K562 (cell line): ENCODE measurements around the gene LRP1. TPM values are rescaled to one million over a fixed set of nuclear protein-coding genes. Genes with fewer than 3 reads are reported as not detected.

Experiments
- ATAC-seq: fragments of 200-7000 bp; cut with Tn5 transposase; 3 replicates; pipeline ENCODE4 v1.9.1; 2020; ENCODE audit warnings: moderate library complexity
- BruUV-seq: library from RNA; stranded (reverse); fragments of 400-500 nt; replicated peaks from 2 replicates; lab custom pipeline; 2021; lab: Mats Ljungman, UMichigan
- CTCF ChIA-PET: fragments of 300-600 bp; formaldehyde crosslinking; extraction: SDS; loops from one replicate; lab custom pipeline; 2021; ENCODE audit warnings: low intra/inter-chr PET ratio; lab: Yijun Ruan, JAX
- POLR2A ChIA-PET: fragments of 300-600, 350-650 bp; sonication (Branson Sonifier 250); formaldehyde crosslinking; extraction: SDS; loops from one replicate; lab custom pipeline; 2021; ENCODE audit warnings: antibody characterized with exemption, inconsistent platforms; lab: Yijun Ruan, JAX
- DNase-seq, 4 experiments: peaks; one replicate each; pipeline versions ENCODE4 v3.0.0 to v3.0.0-alpha.2; 2011 to 2018; ENCODE audit warnings: low spot score in 3 of 4, mixed read lengths in 3 of 4; ENCODE audit errors: extremely low read depth in 1 of 4
- FAIRE-seq: peaks from 2 replicates; lab custom pipeline; 2011; peaks lifted over from hg19 to GRCh38; lab: Jason Lieb, UNC
- H2AFZ ChIP-seq: 2 replicates; pipeline ENCODE4 v1.6.0; 2011; ENCODE audit warnings: low read depth, low read length, control low read depth, inconsistent platforms
- H3K27ac ChIP-seq: fragments of 200-600 bp; 3 replicates; pipeline ENCODE4 v1.8.0; 2011; ENCODE audit warnings: low read depth, mild to moderate bottlenecking, control low read depth, inconsistent platforms, low read length, moderate library complexity, mixed read lengths; ENCODE audit errors: extremely low read depth
- H3K27me3 ChIP-seq, 2 experiments: fragments of 300-600 bp in 1 of 2; 2 replicates in 1 of 2; 3 replicates in 1 of 2; pipeline versions ENCODE4 v1.6.0 to v1.8.0; 2011; ENCODE audit warnings: inconsistent platforms in 2 of 2, low read length in 2 of 2, mild to moderate bottlenecking in 1 of 2, mixed read lengths in 1 of 2, moderate library complexity in 1 of 2; ENCODE audit not compliant: control insufficient read depth in 2 of 2, insufficient read depth in 2 of 2
- H3K36me3 ChIP-seq: fragments of 300-600 bp; 3 replicates; pipeline ENCODE4 v1.8.0; 2011; ENCODE audit warnings: mild to moderate bottlenecking, low read length, inconsistent platforms; ENCODE audit not compliant: control insufficient read depth, insufficient read depth
- H3K4me1 ChIP-seq, 2 experiments: fragments of 200-600 bp in 1 of 2; replicated peaks in 1 of 2; 2 replicates in 1 of 2; 3 replicates in 1 of 2; pipeline versions ENCODE4 v1.5.1 to v1.8.0; 2011; ENCODE audit warnings: inconsistent platforms in 2 of 2, low read length in 2 of 2, mild to moderate bottlenecking in 1 of 2, mixed read lengths in 1 of 2, moderate library complexity in 1 of 2; ENCODE audit not compliant: control insufficient read depth in 2 of 2, insufficient read depth in 2 of 2
- H3K4me2 ChIP-seq: 2 replicates; pipeline ENCODE4 v1.6.1; 2011; ENCODE audit warnings: low read length, control low read depth, inconsistent platforms, mixed read lengths; ENCODE audit not compliant: insufficient read depth
- H3K4me3 ChIP-seq: fragments of 200-600 bp; sonication (generic), shearing (Covaris generic); 2 replicates; pipeline ENCODE4 v1.5.1; 2016; ENCODE audit warnings: control low read depth, inconsistent platforms
- H3K79me2 ChIP-seq: fragments of 200-600 bp; 3 replicates; pipeline ENCODE4 v1.8.0; 2011; ENCODE audit warnings: low read length, inconsistent platforms; ENCODE audit not compliant: control insufficient read depth, insufficient read depth
- H3K9ac ChIP-seq, 2 experiments: 2 replicates each; pipeline versions ENCODE4 v1.6.0 to v1.6.1; 2011; ENCODE audit warnings: low read depth in 2 of 2, low read length in 2 of 2, control low read depth in 1 of 2, inconsistent platforms in 1 of 2, mild to moderate bottlenecking in 1 of 2, mixed read lengths in 1 of 2; ENCODE audit not compliant: insufficient read depth in 1 of 2
- H3K9me1 ChIP-seq: one replicate; pipeline ENCODE4 v1.6.0; 2011; ENCODE audit warnings: inconsistent platforms, mild to moderate bottlenecking, low read length, moderate library complexity; ENCODE audit not compliant: control insufficient read depth, insufficient read depth
- H3K9me3 ChIP-seq: replicated peaks from 2 replicates; pipeline ENCODE4 v1.5.1; 2011; ENCODE audit warnings: low read depth, low read length, inconsistent platforms; ENCODE audit not compliant: control insufficient read depth, insufficient read depth
- H4K20me1 ChIP-seq: replicated peaks from 2 replicates; pipeline ENCODE4 v1.6.1; 2011; ENCODE audit warnings: low read length, inconsistent platforms, mixed read lengths; ENCODE audit not compliant: control insufficient read depth, insufficient read depth
- DDX20 ChIP-seq: fragments of 450-650 bp; IDR thresholded peaks from 2 replicates; pipeline ENCODE4 v1.6.1; 2016; ENCODE audit warnings: missing genetic modification characterization, low read depth, mild to moderate bottlenecking, missing compliant biosample characterization, moderate library complexity
- NFIX ChIP-seq: fragments of 250-450 bp; sonication (Bioruptor Pico); IDR thresholded peaks from 2 replicates; pipeline ENCODE4 v1.4.0; 2020; ENCODE audit warnings: low read depth, mild to moderate bottlenecking, moderate library complexity
- PHF21A ChIP-seq: fragments of 450-650 bp; IDR thresholded peaks from 2 replicates; pipeline ENCODE4 v1.6.1; 2017; ENCODE audit warnings: low read depth, borderline replicate concordance
- ZBTB7A ChIP-seq: IDR thresholded peaks from 2 replicates; pipeline ENCODE4 v1.6.1; 2011; ENCODE audit warnings: low read depth, mild to moderate bottlenecking, low read length, moderate library complexity, borderline replicate concordance; ENCODE audit not compliant: control insufficient read depth
- ZNF124 ChIP-seq: sonication (generic); formaldehyde crosslinking; IDR thresholded peaks from 2 replicates; pipeline ENCODE4 v1.8.1; 2022; ENCODE audit warnings: missing genetic modification reagents
- ZNF197 ChIP-seq: fragments of 200-800 bp; sonication (Bioruptor generic); IDR thresholded peaks from 2 replicates; pipeline ENCODE4 v1.6.1; 2016; ENCODE audit warnings: low read depth, missing genetic modification characterization, missing compliant biosample characterization
- ZNF583 ChIP-seq: fragments of 250-450 bp; sonication (Bioruptor Pico); IDR thresholded peaks from 2 replicates; pipeline ENCODE4 v1.4.0; 2020
- ZNF717 ChIP-seq: fragments of 250-450 bp; sonication (Bioruptor Pico); IDR thresholded peaks from 2 replicates; pipeline ENCODE4 v1.5.0; 2021
- WGBS: fragments of 100-300 bp; shearing (Covaris generic); methylation state at CpG from one replicate; pipeline ENCODE4 v1.1.6; 2016; ENCODE audit warnings: low coverage, mixed read lengths; ENCODE audit not compliant: insufficient coverage; ENCODE audit errors: missing lambda C conversion rate; 5-methylcytosine and 5-hydroxymethylcytosine counted together
- in situ Hi-C: fragments of 300-500 bp; cut with MboI; formaldehyde crosslinking; loops from 4 replicates; pipeline ENCODE4 v1.15.0; 2018; ENCODE audit warnings: inconsistent platforms, mixed read lengths
- intact Hi-C: fragments of 100-400 bp; cut with micrococcal nuclease; formaldehyde crosslinking; loops from 2 replicates; pipeline ENCODE4 v1.14.2; 2022
- polyA plus RNA-seq, 8 experiments: library from polyadenylated mRNA; depleted of rRNA in 4 of 8; stranded (reverse) in 5 of 8; unstranded in 3 of 8; fragments of >200 nt; fragmentation: Nextera tagmentation in 2 of 8; fragmentation: Illumina TruSeq in 1 of 8; extraction: Ambion mirVana in 2 of 8; extraction: Trizol in 1 of 8; gene quantifications; 2 replicates each; pipeline versions ENCODE4 v1.2.1 to v1.2.3, GENCODE V29; 2011 to 2014; ENCODE audit warnings: inconsistent platforms in 1 of 8, missing spikeins in 1 of 8
- total RNA-seq, 7 experiments: library from RNA; depleted of rRNA in 6 of 7; stranded (reverse); fragments of >200 nt in 6 of 7; fragmentation: Illumina TruSeq in 2 of 7; extraction: Trizol in 2 of 7; gene quantifications; 2 replicates each; pipeline versions ENCODE4 v1.2.1 to v1.2.3, GENCODE V29; 2011 to 2021; ENCODE audit warnings: low replicate concordance in 1 of 7
- TF ChIP-seq, protein P1 (sequence below), 2 experiments: fragments of 150-350 bp in 1 of 2; IDR thresholded peaks; 2 replicates each; pipeline ENCODE4 v1.6.1; 2012 to 2016; ENCODE audit warnings: low read depth in 2 of 2, low read length in 2 of 2, mild to moderate bottlenecking in 1 of 2, moderate library complexity in 1 of 2

The LRP1 gene
- total and polyA plus RNA-seq, 9 of the 15 experiments (the other 6 are each of a cell fraction or from before 2014, with no cell fraction given) = 0.04 to 0.64 (median 0.19) TPM; not detected in 2

GRCh38 chr12:57210461-57210860 lies 82.2 kb downstream of the LRP1 start:
- H4K20me1 ChIP-seq = peaks cover 23% of the 10 kb centered on the region
- TF ChIP-seq NFIX (CRISPR knock-in tag) = no peak
- no peak for TF ChIP-seq ZNF124 (CRISPR knock-in tag)
- no peak for TF ChIP-seq ZNF717 (CRISPR knock-in tag)
- no peak for TF ChIP-seq ZNF583 (CRISPR knock-in tag)
- TF ChIP-seq DDX20 = no peak
- TF ChIP-seq ZNF197 (CRISPR knock-in tag) = no peak
- no peak for TF ChIP-seq PHF21A
- TF ChIP-seq, protein P1, sequence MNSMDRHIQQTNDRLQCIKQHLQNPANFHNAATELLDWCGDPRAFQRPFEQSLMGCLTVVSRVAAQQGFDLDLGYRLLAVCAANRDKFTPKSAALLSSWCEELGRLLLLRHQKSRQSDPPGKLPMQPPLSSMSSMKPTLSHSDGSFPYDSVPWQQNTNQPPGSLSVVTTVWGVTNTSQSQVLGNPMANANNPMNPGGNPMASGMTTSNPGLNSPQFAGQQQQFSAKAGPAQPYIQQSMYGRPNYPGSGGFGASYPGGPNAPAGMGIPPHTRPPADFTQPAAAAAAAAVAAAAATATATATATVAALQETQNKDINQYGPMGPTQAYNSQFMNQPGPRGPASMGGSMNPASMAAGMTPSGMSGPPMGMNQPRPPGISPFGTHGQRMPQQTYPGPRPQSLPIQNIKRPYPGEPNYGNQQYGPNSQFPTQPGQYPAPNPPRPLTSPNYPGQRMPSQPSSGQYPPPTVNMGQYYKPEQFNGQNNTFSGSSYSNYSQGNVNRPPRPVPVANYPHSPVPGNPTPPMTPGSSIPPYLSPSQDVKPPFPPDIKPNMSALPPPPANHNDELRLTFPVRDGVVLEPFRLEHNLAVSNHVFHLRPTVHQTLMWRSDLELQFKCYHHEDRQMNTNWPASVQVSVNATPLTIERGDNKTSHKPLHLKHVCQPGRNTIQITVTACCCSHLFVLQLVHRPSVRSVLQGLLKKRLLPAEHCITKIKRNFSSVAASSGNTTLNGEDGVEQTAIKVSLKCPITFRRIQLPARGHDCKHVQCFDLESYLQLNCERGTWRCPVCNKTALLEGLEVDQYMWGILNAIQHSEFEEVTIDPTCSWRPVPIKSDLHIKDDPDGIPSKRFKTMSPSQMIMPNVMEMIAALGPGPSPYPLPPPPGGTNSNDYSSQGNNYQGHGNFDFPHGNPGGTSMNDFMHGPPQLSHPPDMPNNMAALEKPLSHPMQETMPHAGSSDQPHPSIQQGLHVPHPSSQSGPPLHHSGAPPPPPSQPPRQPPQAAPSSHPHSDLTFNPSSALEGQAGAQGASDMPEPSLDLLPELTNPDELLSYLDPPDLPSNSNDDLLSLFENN (IDR thresholded peaks at IDR 0.05; ENCODE audit: low read depth in 2 of 2, low read length in 2 of 2) = no peak
- no peak for TF ChIP-seq ZBTB7A
- ChIA-PET CTCF (interaction anchor here (4.7 to 7.2 kb wide), 2 partner anchors 27 to 33 kb away, joined by 80 to 186 read pairs; a partner anchor contains a TSS), POLR2A (interaction anchor here (1.2 kb wide), 1 partner anchor 21 kb away, joined by 4 read pairs; no protein-coding TSS in a partner anchor)
- ATAC-seq (no peak), DNase-seq (no peak), FAIRE-seq (no peak)
- H3K4me2 ChIP-seq = no peak overlapping the region
- 24% methylated on average over 11 of the region's 15 CpGs for WGBS
- H3K9me3 ChIP-seq = no peaks in the 10 kb centered on the region
- H3K27me3 ChIP-seq = peaks cover 19 to 70% of the 10 kb centered on the region in 2 experiments; a peak in 4 of 5 replicates
- no TSS peak for BruUV-seq
- in situ Hi-C loops (no loop called here), intact Hi-C loops (no loop called here)
- H2AFZ ChIP-seq = no peak overlapping the region
- H3K9me1 ChIP-seq = peaks cover 2% of the 10 kb centered on the region
- no peaks in the 10 kb centered on the region for H3K79me2 ChIP-seq
- H3K4me3 ChIP-seq = no peak overlapping the region
- peaks cover 9 to 40% of the 10 kb centered on the region in 2 experiments; a peak in 4 of 5 replicates for H3K4me1 ChIP-seq
- no peaks in the 10 kb centered on the region for H3K36me3 ChIP-seq
- H3K9ac ChIP-seq = peak overlapping the region in 1 of 2 experiments; percentile 28; a peak in 1 of 4 replicates
- no peak overlapping the region for H3K27ac ChIP-seq
